HepG2 (cell line): ENCODE data around the gene MYL6B. TPM values are rescaled to one million over a fixed set of nuclear protein-coding genes. Genes with fewer than 3 reads are reported as not detected.

Experiments
- ARID2 ChIP-seq: sonication (generic); formaldehyde crosslinking; IDR thresholded peaks from 2 replicates; pipeline ENCODE4 v1.8.1; 2022; ENCODE audit warnings: mild to moderate bottlenecking, missing genetic modification reagents, borderline replicate concordance
- ERF ChIP-seq: IDR thresholded peaks from 2 replicates; pipeline ENCODE4 v1.6.1; 2018; ENCODE audit warnings: missing biosample characterization, missing genetic modification reagents
- HDAC1 ChIP-seq: sonication (generic); formaldehyde crosslinking; IDR thresholded peaks from 2 replicates; pipeline ENCODE4 v1.5.1; 2020; ENCODE audit warnings: mild to moderate bottlenecking, missing genetic modification reagents
- MED1 ChIP-seq: sonication (generic); formaldehyde crosslinking; IDR thresholded peaks from 2 replicates; pipeline ENCODE4 v1.4.0; 2020; ENCODE audit warnings: missing genetic modification reagents
- SIN3B ChIP-seq: fragments of 150-350 bp; IDR thresholded peaks from 2 replicates; pipeline ENCODE4 v1.6.1; 2014; ENCODE audit warnings: low read length
- SMARCE1 ChIP-seq: fragments of 450-650 bp; IDR thresholded peaks from 2 replicates; pipeline ENCODE4 v1.6.1; 2017; ENCODE audit warnings: borderline replicate concordance
- TCF7 ChIP-seq: sonication (generic); IDR thresholded peaks from 2 replicates; pipeline ENCODE4 v1.6.1; 2016; ENCODE audit warnings: antibody characterized with exemption, low read depth
- ZNF331 ChIP-seq: sonication (generic); formaldehyde crosslinking; IDR thresholded peaks from 2 replicates; pipeline ENCODE4 v1.4.0; 2020; ENCODE audit warnings: missing genetic modification reagents
- ZNF562 ChIP-seq: sonication (generic); formaldehyde crosslinking; IDR thresholded peaks from 2 replicates; pipeline ENCODE4 v1.8.0; 2022; ENCODE audit warnings: missing genetic modification reagents, borderline replicate concordance
- polyA plus RNA-seq, 8 experiments: library from polyadenylated mRNA; depleted of rRNA in 3 of 8; stranded (reverse) in 7 of 8; unstranded in 1 of 8; fragments of >200 nt; fragmentation: Illumina TruSeq in 4 of 8; extraction: Trizol in 4 of 8; gene quantifications; 2 replicates each; pipeline versions ENCODE4 v1.2.1 to v1.2.3, GENCODE V29; 2011 to 2016; ENCODE audit warnings: low read depth in 4 of 8, missing spikeins in 1 of 8, mixed read lengths in 1 of 8; ENCODE audit not compliant: insufficient read depth in 1 of 8
- total RNA-seq, 5 experiments: library from RNA; depleted of rRNA; stranded (reverse); fragments of >200 nt; fragmentation: Illumina TruSeq; extraction: Trizol; gene quantifications; 2 replicates each; pipeline ENCODE4 v1.2.3, GENCODE V29; 2016; ENCODE audit warnings: low read depth in 1 of 5
- TF ChIP-seq, protein P1 (sequence below): sonication (generic); formaldehyde crosslinking; IDR thresholded peaks from 2 replicates; pipeline ENCODE4 v1.4.0; 2020; ENCODE audit warnings: missing genetic modification reagents, borderline replicate concordance
- TF ChIP-seq, protein P2 (sequence below): sonication (generic); formaldehyde crosslinking; IDR thresholded peaks from 2 replicates; pipeline ENCODE4 v1.4.0; 2020; ENCODE audit warnings: missing genetic modification reagents, borderline replicate concordance
- TF ChIP-seq, protein P3 (sequence below): sonication (generic); formaldehyde crosslinking; IDR thresholded peaks from 2 replicates; pipeline ENCODE4 v1.4.0; 2020; ENCODE audit warnings: mild to moderate bottlenecking, missing genetic modification reagents
- TF ChIP-seq, protein P4 (sequence below): IDR thresholded peaks from 2 replicates; pipeline ENCODE4 v1.6.1; 2012; ENCODE audit warnings: low read depth, low read length, improper control_type of control experiment
- TF ChIP-seq, protein P5 (sequence below): sonication (generic); formaldehyde crosslinking; IDR thresholded peaks from 2 replicates; pipeline ENCODE4 v1.5.1; 2020; ENCODE audit warnings: mild to moderate bottlenecking, missing genetic modification reagents, borderline replicate concordance

Gene MYL6B
- total and polyA plus RNA-seq, 2 of the 13 experiments (the other 11 are each of a cell fraction or from before 2014, with no cell fraction given) = 75.7 to 88.7 TPM

DNA sequence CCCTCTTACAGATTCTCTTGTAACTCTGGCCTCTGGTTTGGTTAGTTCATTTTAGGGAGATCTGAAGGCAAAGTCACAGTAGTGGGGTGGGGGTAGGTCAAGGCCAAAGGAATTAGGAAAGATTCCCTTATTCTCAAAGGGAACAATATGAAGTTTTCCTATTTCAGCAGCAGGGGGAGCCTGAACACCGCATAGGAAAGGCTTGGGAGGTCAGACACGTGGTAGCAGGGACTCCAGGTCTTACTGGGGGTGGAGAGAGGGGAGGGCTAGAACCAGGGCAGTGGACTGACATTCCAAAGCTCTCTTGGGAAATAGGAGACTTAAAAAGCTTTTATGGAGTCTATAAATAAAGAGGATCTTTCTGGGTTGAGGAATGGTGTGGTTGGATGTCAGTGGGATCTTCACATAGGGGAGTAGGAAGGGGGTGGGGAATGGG lies 33.0 kb upstream of the MYL6B start (continued):
- TF ChIP-seq, protein P1, sequence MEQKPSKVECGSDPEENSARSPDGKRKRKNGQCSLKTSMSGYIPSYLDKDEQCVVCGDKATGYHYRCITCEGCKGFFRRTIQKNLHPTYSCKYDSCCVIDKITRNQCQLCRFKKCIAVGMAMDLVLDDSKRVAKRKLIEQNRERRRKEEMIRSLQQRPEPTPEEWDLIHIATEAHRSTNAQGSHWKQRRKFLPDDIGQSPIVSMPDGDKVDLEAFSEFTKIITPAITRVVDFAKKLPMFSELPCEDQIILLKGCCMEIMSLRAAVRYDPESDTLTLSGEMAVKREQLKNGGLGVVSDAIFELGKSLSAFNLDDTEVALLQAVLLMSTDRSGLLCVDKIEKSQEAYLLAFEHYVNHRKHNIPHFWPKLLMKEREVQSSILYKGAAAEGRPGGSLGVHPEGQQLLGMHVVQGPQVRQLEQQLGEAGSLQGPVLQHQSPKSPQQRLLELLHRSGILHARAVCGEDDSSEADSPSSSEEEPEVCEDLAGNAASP (CRISPR knock-in tag) = peak; percentile 61; the same call in 1 of the 2 replicates
- TF ChIP-seq ARID2 = 0 out of 2 replicates have a peak, but pooled peaks have one; percentile 55
- TF ChIP-seq, protein P2, sequence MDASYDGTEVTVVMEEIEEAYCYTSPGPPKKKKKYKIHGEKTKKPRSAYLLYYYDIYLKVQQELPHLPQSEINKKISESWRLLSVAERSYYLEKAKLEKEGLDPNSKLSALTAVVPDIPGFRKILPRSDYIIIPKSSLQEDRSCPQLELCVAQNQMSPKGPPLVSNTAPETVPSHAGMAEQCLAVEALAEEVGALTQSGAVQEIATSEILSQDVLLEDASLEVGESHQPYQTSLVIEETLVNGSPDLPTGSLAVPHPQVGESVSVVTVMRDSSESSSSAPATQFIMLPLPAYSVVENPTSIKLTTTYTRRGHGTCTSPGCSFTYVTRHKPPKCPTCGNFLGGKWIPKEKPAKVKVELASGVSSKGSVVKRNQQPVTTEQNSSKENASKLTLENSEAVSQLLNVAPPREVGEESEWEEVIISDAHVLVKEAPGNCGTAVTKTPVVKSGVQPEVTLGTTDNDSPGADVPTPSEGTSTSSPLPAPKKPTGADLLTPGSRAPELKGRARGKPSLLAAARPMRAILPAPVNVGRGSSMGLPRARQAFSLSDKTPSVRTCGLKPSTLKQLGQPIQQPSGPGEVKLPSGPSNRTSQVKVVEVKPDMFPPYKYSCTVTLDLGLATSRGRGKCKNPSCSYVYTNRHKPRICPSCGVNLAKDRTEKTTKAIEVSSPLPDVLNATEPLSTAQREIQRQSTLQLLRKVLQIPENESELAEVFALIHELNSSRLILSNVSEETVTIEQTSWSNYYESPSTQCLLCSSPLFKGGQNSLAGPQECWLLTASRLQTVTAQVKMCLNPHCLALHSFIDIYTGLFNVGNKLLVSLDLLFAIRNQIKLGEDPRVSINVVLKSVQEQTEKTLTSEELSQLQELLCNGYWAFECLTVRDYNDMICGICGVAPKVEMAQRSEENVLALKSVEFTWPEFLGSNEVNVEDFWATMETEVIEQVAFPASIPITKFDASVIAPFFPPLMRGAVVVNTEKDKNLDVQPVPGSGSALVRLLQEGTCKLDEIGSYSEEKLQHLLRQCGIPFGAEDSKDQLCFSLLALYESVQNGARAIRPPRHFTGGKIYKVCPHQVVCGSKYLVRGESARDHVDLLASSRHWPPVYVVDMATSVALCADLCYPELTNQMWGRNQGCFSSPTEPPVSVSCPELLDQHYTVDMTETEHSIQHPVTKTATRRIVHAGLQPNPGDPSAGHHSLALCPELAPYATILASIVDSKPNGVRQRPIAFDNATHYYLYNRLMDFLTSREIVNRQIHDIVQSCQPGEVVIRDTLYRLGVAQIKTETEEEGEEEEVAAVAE (CRISPR knock-in tag) = peak; percentile 37; the same call in 1 of the 2 replicates
- 0 out of 2 replicates have a peak, but pooled peaks have one; percentile 35 for TF ChIP-seq ZNF331
- TF ChIP-seq HDAC1 = no peak
- TF ChIP-seq ZNF562 = no peak
- peak; percentile 60; the same call in 1 of the 2 replicates for TF ChIP-seq SIN3B
- TF ChIP-seq ERF (CRISPR knock-in tag) = 0 out of 2 replicates have a peak, but pooled peaks have one; percentile 19
- TF ChIP-seq MED1 (CRISPR knock-in tag) = 0 out of 2 replicates have a peak, but pooled peaks have one; percentile 12
- no peak for TF ChIP-seq TCF7
- TF ChIP-seq, protein P3, sequence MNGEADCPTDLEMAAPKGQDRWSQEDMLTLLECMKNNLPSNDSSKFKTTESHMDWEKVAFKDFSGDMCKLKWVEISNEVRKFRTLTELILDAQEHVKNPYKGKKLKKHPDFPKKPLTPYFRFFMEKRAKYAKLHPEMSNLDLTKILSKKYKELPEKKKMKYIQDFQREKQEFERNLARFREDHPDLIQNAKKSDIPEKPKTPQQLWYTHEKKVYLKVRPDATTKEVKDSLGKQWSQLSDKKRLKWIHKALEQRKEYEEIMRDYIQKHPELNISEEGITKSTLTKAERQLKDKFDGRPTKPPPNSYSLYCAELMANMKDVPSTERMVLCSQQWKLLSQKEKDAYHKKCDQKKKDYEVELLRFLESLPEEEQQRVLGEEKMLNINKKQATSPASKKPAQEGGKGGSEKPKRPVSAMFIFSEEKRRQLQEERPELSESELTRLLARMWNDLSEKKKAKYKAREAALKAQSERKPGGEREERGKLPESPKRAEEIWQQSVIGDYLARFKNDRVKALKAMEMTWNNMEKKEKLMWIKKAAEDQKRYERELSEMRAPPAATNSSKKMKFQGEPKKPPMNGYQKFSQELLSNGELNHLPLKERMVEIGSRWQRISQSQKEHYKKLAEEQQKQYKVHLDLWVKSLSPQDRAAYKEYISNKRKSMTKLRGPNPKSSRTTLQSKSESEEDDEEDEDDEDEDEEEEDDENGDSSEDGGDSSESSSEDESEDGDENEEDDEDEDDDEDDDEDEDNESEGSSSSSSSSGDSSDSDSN (CRISPR knock-in tag) = no peak
- TF ChIP-seq, protein P4, sequence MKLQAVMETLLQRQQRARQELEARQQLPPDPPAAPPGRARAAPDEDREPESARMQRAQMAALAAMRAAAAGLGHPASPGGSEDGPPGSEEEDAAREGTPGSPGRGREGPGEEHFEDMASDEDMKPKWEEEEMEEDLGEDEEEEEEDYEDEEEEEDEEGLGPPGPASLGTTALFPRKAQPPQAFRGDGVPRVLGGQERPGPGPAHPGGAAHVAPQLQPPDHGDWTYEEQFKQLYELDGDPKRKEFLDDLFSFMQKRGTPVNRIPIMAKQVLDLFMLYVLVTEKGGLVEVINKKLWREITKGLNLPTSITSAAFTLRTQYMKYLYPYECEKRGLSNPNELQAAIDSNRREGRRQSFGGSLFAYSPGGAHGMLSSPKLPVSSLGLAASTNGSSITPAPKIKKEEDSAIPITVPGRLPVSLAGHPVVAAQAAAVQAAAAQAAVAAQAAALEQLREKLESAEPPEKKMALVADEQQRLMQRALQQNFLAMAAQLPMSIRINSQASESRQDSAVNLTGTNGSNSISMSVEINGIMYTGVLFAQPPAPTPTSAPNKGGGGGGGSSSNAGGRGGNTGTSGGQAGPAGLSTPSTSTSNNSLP = 0 out of 2 replicates have a peak, but pooled peaks have one; percentile 64
- TF ChIP-seq SMARCE1 = no peak
- TF ChIP-seq, protein P5, sequence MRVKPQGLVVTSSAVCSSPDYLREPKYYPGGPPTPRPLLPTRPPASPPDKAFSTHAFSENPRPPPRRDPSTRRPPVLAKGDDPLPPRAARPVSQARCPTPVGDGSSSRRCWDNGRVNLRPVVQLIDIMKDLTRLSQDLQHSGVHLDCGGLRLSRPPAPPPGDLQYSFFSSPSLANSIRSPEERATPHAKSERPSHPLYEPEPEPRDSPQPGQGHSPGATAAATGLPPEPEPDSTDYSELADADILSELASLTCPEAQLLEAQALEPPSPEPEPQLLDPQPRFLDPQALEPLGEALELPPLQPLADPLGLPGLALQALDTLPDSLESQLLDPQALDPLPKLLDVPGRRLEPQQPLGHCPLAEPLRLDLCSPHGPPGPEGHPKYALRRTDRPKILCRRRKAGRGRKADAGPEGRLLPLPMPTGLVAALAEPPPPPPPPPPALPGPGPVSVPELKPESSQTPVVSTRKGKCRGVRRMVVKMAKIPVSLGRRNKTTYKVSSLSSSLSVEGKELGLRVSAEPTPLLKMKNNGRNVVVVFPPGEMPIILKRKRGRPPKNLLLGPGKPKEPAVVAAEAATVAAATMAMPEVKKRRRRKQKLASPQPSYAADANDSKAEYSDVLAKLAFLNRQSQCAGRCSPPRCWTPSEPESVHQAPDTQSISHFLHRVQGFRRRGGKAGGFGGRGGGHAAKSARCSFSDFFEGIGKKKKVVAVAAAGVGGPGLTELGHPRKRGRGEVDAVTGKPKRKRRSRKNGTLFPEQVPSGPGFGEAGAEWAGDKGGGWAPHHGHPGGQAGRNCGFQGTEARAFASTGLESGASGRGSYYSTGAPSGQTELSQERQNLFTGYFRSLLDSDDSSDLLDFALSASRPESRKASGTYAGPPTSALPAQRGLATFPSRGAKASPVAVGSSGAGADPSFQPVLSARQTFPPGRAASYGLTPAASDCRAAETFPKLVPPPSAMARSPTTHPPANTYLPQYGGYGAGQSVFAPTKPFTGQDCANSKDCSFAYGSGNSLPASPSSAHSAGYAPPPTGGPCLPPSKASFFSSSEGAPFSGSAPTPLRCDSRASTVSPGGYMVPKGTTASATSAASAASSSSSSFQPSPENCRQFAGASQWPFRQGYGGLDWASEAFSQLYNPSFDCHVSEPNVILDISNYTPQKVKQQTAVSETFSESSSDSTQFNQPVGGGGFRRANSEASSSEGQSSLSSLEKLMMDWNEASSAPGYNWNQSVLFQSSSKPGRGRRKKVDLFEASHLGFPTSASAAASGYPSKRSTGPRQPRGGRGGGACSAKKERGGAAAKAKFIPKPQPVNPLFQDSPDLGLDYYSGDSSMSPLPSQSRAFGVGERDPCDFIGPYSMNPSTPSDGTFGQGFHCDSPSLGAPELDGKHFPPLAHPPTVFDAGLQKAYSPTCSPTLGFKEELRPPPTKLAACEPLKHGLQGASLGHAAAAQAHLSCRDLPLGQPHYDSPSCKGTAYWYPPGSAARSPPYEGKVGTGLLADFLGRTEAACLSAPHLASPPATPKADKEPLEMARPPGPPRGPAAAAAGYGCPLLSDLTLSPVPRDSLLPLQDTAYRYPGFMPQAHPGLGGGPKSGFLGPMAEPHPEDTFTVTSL (CRISPR knock-in tag) = no peak
